Posterior vena cava (tissue), 2 donors: ENCODE measurements around the gene THSD7B. TPM values are rescaled to one million over a fixed set of nuclear protein-coding genes. Genes with fewer than 3 reads are reported as not detected.
A peak's percentile ranks its signal among the peaks of the same experiment; 100 is the strongest.
"Not testable (repeated sequence)": the region's sequence is repeated elsewhere in the genome, so short reads cannot be mapped to it uniquely, and the experiment has no call there.

Experiments
- DNase-seq: peaks from one replicate; pipeline ENCODE4 v3.0.0-alpha.2; 2020; ENCODE audit warnings: low spot score
- intact Hi-C, 2 donors: fragments of 100-400 bp; cut with DNase I; formaldehyde crosslinking; loops; one replicate each; pipeline versions ENCODE4 v1.14.1 to v1.14.2; 2022 to 2023
- long read RNA-seq, 2 donors: library from polyadenylated mRNA; unstranded; transcript quantifications; one replicate each; pipeline ENCODE4 v2.0.0, GENCODE V29; 2020 to 2021
- total RNA-seq, 2 donors: library from RNA; stranded (reverse); fragmentation: NEBNext Ultra II Directional; extraction: Animal tissue kit (Norgen Biotek cat#: 25700); gene quantifications; one replicate each; pipeline ENCODE4 v1.2.1, GENCODE V29; 2021
- donor health status: DM: yes; HTN: yes; CAD: no.
- donor health status: DM: yes; HTN: yes; CAD: no.

Gene THSD7B, protein sequence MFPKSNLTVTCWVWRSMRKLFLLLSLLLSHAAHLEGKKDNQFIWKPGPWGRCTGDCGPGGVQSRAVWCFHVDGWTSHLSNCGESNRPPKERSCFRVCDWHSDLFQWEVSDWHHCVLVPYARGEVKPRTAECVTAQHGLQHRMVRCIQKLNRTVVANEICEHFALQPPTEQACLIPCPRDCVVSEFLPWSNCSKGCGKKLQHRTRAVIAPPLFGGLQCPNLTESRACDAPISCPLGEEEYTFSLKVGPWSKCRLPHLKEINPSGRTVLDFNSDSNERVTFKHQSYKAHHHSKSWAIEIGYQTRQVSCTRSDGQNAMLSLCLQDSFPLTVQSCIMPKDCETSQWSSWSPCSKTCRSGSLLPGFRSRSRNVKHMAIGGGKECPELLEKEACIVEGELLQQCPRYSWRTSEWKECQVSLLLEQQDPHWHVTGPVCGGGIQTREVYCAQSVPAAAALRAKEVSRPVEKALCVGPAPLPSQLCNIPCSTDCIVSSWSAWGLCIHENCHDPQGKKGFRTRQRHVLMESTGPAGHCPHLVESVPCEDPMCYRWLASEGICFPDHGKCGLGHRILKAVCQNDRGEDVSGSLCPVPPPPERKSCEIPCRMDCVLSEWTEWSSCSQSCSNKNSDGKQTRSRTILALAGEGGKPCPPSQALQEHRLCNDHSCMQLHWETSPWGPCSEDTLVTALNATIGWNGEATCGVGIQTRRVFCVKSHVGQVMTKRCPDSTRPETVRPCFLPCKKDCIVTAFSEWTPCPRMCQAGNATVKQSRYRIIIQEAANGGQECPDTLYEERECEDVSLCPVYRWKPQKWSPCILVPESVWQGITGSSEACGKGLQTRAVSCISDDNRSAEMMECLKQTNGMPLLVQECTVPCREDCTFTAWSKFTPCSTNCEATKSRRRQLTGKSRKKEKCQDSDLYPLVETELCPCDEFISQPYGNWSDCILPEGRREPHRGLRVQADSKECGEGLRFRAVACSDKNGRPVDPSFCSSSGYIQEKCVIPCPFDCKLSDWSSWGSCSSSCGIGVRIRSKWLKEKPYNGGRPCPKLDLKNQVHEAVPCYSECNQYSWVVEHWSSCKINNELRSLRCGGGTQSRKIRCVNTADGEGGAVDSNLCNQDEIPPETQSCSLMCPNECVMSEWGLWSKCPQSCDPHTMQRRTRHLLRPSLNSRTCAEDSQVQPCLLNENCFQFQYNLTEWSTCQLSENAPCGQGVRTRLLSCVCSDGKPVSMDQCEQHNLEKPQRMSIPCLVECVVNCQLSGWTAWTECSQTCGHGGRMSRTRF (N-terminal part only)
- total RNA-seq, result 1 to 10 TPM in 1 of 2 donors, under 1 TPM in 1; 0.76 to 1.2 TPM
- long read RNA-seq, donor 1, partial matches to known transcripts, result 0 of 1 reads
- long read RNA-seq, donor 1, other reads (novel, unspliced or antisense), result 1 of 1 reads
- long read RNA-seq, donor 2, partial matches to known transcripts, result 0 of 2 reads
- long read RNA-seq, donor 2, other reads (novel, unspliced or antisense), result 2 of 2 reads

DNA sequence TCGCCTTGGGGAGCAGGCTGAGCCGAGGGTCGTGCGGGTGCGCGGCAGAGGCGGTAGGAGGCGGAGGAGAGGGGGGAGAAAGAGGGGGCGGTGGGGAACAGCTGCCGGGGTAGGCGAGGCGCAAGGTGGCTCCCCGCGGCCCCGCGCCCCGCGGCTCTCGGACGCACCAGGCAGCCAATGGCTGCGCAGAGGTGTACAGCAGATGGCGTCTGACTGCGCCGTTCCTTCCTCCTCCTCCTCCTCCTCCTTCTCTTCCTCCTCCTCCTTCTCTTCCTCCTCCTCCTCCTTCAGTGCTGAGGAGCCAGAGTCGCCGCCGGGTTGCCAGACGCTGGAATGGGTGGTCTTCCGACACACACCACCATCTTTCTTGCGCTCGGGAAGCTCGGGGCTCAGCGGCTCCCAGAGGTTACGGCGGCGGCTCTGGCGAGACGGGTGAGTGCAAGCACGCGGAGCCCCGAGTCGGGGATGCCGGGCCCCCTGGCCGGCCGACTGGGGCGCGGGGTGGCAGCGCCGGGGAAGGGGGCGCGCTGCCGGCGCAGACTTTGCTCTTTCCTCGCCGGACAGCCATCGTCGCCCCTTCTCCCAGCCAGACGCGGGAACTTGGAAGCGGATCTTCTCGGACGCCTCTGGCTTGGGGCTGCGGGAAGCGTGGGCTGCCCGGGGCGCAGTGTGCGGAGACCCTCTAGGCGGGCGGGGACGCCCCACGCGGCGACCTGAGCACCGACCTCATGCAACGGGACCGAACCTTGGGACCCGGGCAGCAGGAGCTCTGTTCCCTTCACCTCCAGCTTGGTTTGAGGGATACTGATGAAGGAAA, at the start of gene THSD7B:
TSS of gene THSD7B (plus strand) at position 290 of the 817 bp plus-strand sequence. CDS start 116,634 bp downstream, outside the sequence.
- intact Hi-C loops, result no loop called here
- no peak for DNase-seq

- intact Hi-C loops, result no loop called here
- DNase-seq, result no peak
Measured at GRCh38 chr2:136718273-136718672, 47.1 kb upstream of the THSD7B start.

GRCh38 chr2:136727973-136728699, 37.2 kb upstream of the THSD7B start:
- intact Hi-C loops, result no loop called here
- peak; percentile 51 for DNase-seq

- no peak for DNase-seq
- intact Hi-C loops, result loop anchor here (10.0 kb wide), 2 partner anchors 311 to 831 kb away; no protein-coding TSS in a partner anchor
Measured at GRCh38 chr2:136736236-136736635, 29.1 kb upstream of the THSD7B start.

GRCh38 chr2:136738044-136738443, 27.3 kb upstream of the THSD7B start:
- intact Hi-C loops, result loop anchor here (10.0 kb wide), 2 partner anchors 313 to 833 kb away; no protein-coding TSS in a partner anchor
- no peak for DNase-seq

DNA sequence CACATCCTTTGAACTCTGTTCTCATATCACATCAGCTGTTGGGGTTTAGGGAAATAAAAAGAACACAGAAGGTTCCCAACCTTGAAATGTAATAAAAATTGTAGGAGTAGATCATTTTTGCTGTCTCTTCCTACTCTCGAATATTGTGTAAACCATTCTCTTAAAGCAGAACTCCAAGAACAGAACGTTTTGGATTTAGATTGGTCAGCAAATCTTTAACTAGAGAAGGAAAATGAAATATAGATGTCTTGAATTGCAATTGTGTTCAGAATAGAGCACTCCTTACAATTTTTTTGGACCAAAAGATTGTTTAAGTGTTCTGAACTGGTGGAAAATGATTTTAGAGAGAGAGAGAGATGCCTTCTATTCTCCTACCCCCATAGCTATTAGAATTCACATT, 23.9 kb upstream of the THSD7B start:
- intact Hi-C loops, result no loop called here
- DNase-seq, result no peak

GRCh38 chr2:136750065-136750464, 15.3 kb upstream of the THSD7B start:
- DNase-seq, result no peak
- intact Hi-C loops, result no loop called here

DNA sequence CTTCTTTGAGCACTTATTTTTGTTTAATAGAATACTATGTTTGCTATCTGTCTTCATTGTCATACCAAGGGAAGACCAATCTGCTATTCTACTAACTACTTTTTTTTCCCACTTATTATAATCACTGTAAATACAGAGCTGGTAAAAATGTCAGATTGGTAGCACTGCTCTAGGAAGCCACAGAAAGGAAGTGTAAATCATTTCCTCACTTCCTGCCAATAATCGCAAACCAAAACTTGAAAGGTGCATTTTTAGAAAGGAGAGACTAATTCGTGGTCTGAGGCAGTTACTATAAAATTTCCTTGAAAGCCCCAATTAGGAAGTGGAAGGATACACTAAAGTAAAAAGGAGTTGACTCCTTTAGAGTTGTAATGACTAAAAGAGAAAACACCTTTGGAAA, 13.9 kb upstream of the THSD7B start:
- intact Hi-C loops, result no loop called here
- no peak for DNase-seq

GRCh38 chr2:136758504-136758903, 6.8 kb upstream of the THSD7B start:
- peak; percentile 77 for DNase-seq
- intact Hi-C loops, result not testable (repeated sequence)

- intact Hi-C loops, result loop anchor here in 1 of 2 donors (5.0 kb wide), 1 partner anchor 1272 kb away; no protein-coding TSS in a partner anchor
- DNase-seq, result peak; percentile 77
Measured at GRCh38 chr2:136764452-136765255, 691 bp upstream of the THSD7B start.

- DNase-seq, result no peak
- intact Hi-C loops, result no loop called here
Measured at GRCh38 chr2:136766073-136766404, 694 bp downstream of the THSD7B start.

DNA sequence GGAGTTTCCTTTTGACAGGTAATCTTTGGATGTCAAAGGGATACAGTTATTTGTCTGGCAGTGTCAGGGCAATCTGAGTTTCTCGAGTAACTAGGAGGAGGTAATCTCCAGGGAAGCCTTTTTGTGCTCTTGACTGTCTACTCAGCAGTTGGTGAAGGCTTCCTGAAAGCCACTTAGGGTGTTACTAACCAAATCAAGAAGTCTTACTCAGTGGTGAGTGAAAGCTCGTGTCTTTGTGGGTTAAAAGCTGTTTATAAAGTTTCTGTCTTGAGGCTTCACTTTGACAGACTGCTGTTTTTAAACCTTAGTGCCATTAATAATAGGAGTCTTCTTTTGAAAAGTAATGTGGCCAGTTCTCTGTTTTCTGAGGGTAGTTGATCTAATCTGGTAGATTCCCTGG, 1.7 kb downstream of the THSD7B start:
- intact Hi-C loops, result no loop called here
- DNase-seq, result no peak

- DNase-seq, result no peak
Measured at GRCh38 chr2:136769871-136770270, 4.5 kb downstream of the THSD7B start.

DNA sequence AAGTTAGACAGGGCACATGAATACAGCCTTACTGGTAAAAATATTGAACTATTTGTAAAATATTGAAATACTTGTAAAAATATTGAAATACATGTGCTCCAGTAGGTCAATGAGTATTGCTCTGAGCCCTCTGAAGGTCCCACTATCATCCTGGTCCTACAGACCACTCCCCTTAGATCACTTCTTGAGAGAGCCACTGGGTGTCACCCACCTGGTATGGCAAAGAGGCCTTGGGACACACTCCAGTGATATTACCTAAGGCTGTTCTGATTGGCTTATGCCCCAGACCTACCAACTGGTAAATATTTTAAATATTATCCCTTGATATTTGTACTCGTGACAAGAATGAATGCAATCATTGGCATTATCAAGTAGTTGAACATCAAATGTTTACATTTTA, 5.0 kb downstream of the THSD7B start:
- DNase-seq, result no peak
- intact Hi-C loops, result no loop called here

More at GRCh38 chr2:136769871-136770270, 4.5 kb downstream of the THSD7B start:
- intact Hi-C loops, result no loop called here

DNA sequence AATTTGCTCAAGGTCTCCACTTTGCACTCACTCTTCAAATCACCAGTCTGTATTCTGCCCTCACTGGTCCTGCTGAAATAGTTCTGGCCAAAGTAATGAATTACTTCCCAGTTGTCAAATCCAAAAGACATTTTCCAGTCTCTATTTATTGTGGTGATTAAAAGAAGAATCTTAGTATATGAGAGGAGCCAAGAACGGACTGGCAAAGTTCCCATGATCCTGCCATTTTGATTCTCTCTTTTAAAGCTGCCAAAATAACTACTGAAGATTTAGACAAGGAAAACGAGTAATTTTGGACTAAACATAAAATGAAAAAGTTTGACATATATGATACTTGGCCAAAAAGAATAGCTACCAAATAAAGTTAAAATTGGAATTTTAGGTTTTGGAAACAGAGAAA, 12.0 kb downstream of the THSD7B start:
- DNase-seq, result no peak
- intact Hi-C loops, result no loop called here

DNA sequence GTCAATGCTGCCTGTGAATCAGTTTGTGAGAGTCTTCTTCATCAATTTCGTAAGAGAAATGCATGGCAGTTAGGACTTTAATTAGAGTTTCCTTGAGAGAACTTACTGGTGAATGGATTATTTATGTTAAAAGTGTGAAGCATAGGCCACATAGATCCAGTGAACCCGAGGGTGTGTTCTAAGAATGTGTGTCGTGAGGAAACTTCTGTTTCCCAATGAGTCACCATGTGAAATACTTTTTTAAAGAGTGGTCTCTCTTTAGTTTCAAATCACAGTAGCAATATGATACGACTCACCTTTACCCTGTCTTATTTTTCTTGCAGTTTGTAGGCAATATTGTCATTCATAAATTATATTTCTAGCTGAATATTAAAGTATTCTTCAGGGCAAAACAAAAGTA, 18.5 kb downstream of the THSD7B start:
- intact Hi-C loops, result no loop called here

DNA sequence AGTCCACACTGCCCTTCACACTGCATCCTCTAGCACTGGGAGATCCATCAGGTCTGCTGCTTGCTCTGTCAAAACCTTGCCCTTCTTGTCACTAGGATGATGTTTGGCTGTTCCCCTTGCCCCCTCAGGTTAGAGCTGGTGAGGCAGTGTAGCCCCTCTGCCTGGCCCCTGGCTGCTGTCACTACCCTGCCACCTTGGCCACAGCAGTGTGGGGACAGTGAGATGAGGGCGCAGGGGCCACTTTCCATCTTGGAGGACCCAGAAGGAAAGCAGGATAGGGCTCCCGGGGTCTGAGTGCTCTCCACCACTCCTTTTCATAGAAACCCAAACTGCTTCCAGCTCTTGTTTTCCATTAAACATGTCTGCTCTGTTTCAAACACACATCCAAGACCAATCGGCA, 19.9 kb downstream of the THSD7B start:
- intact Hi-C loops, result no loop called here
- DNase-seq, result no peak

More for the DNA sequence above, 18.5 kb downstream of the THSD7B start:
- DNase-seq, result no peak
